HG02610 (cell line): ENCODE results near the gene RPS6KA2.
"Not testable (repeated sequence)": the region's sequence is repeated elsewhere in the genome, so short reads cannot be mapped to it uniquely, and the experiment has no call there.

Experiments used
- ATAC-seq: cut with Tn5 transposase; IDR thresholded peaks from one replicate; pipeline ENCODE4 v1.9.1; 2021; ENCODE audit warnings: mild to moderate bottlenecking, moderate library complexity; ENCODE audit not compliant: unreplicated experiment

The RPS6KA2 gene

GRCh38 chr6:166411271-166411670 is 215.8 kb downstream of the RPS6KA2 start:
- ATAC-seq = no peak

DNA sequence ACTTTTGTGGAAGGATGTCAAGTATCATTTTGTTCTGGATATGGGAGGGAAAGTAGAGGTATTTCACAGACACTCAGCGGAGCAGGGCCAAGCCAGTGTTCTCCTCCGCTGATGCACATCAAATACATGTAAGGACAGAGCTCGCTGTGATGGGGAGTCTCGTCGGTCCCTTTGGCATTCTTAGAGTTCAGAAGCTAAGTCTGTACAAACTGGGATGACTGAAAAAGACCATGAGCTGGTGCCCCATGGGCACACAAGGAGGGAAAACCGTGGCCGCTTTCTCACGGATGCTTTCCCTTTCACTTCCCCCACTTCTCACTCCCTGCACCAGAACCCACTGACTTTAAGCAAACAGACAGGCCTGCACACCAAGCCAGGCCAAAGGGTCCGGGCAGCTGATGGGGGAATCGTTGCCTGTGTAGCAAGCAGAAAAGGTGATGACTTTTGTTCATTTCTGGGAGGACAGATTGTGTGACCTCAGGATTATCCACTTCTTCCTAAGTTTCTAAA is 216.6 kb downstream of the RPS6KA2 start:
- no peak for ATAC-seq

DNA sequence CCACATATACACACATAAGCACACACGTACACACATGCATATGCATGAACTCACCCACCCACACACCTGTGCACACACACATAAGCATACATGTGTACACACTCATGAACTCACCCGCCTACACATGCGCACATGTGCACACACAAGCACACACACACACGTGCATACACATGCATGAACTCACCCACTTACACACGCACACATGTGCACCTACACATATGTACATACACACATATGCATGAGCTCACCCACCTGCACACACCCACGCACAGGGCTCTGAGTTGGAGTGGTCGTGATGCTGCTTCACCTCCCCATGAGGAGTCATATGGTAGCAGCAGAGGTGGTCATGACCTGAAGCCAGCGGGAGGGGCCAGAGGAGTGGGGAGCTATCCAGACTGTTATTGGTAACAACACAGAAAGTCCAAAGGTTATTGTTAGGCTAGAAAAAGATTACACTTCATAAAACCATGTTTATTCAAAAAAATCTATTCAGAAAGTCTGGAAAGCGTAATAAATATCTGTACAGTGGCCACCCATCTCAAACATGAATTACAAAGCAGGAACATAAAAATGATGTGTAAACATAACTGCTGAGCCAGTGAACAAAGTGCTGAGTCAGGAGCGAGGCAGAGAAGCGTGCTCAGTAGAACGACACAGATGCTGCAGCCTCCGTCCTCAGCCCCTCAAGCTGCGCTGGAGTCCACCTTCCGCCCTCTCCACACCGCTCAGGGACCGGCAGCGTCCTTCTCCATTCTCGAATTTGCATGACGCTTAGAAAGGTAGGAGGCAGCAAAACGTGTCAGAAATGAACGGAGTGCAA is 217.9 kb downstream of the RPS6KA2 start:
- no peak for ATAC-seq

GRCh38 chr6:166406197-166406596 is 220.9 kb downstream of the RPS6KA2 start:
- ATAC-seq = no peak

DNA sequence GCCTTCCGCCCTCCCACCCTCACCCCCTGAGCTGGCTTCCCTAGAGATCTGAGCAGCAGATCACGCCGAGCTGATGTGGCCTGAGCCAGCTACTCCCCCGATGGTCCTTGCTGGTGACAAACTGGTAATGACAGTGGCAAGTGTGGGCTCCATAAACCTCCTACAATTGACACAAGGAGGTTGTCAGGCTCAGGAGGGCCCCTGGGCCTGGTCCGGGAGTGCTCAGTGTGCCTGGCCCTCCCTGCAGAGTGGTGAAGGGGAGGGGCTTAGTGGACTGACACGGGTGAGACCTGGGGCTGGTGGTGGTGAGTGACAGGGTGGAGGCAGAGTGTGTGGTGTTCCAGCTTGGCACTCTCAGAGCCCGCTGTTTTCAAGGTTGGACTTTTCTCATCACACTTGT is 221.7 kb downstream of the RPS6KA2 start:
- no peak for ATAC-seq

- ATAC-seq = no peak
Measured at GRCh38 chr6:166402582-166403277, 224.3 kb downstream of the RPS6KA2 start.

DNA sequence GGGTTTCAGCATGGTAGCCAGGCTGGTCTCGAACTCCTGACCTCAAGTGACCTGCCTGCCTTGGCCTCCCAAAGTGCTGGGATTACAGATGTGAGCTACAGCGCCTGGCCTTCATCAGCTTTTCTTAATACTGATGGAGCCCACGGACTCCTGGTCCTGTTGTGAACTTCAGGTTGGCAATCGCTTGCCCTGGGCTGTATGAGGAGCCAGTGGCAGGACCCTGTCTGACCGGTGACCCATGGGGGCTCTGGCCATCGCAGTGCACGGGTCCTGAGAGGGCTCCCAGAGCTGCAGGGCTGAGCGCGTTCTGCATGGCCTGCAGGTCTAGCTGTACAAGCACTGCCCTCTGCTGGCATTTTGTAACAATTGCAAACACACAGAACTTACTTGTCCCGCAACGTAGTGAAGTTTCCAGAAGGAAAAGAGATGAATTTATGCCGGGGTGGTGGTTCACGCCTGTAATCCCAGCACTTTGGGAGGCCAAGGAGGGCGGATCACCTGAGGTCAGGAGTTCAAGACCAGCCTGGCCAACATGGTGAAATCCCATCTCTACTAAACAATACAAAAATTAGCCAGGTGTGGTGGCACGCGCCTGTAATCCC is 226.3 kb downstream of the RPS6KA2 start:
- ATAC-seq = peak; percentile 71

DNA sequence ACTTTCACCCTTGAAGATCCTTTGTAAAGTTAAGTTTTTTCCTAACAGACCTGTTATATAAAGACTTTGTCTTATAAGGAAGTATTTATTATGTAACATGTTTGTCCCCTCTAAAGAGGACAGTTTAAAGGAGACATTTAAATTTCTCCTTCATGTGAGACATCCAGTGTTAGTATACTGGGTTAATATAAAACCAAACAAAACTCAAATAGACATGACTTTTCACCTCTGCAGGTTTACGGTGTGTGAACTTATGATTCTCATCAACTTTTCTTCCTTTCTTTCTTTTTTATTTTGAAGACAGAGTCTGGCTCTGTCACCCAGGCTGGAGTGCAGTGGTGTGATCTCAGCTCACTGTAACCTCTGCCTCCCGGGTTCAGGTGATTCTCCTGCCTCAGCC is 226.9 kb downstream of the RPS6KA2 start:
- ATAC-seq = no peak

DNA sequence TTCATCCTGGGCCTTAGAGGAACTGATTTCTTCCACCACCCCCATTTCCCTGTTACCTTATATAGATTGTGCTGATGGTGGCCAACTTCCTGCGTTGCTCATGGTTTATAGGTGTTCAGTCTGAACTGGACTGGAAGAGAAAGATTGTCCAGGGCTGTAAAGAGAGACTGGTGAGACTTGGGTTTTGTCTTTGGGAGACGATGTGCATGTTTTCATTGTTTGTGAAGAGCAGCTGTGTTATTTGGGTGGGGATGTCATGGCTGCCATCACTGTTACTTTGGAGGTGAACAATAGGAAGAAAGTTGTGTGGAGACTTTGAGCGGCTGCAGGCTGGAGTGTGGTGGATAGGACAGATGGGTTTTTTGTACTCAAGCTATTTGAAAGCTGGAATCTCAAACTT is 228.7 kb downstream of the RPS6KA2 start:
- ATAC-seq = no peak

DNA sequence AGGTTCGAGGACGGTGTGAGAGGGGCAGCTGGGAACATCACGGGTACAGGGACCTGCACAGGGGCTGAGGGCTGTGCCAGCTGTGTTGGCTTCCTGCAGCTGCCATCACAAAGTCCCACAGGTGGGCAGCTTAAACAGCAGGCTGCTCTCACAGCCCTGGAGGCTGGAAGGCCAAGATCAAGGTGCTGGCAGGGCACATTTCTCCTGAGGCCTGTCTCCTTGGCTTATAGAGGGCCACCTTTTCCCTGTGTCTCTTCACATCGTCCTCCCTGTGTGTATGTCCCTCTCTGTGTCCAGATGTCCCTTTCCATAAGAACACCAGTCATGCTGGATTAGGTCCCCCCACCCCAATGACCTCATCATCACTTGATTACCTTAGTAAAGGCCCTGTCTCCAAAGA is 229.2 kb downstream of the RPS6KA2 start:
- no peak for ATAC-seq

GRCh38 chr6:166395778-166396177 is 231.3 kb downstream of the RPS6KA2 start:
- no peak for ATAC-seq

- ATAC-seq = no peak
Measured at GRCh38 chr6:166395351-166395750, 231.7 kb downstream of the RPS6KA2 start.

DNA sequence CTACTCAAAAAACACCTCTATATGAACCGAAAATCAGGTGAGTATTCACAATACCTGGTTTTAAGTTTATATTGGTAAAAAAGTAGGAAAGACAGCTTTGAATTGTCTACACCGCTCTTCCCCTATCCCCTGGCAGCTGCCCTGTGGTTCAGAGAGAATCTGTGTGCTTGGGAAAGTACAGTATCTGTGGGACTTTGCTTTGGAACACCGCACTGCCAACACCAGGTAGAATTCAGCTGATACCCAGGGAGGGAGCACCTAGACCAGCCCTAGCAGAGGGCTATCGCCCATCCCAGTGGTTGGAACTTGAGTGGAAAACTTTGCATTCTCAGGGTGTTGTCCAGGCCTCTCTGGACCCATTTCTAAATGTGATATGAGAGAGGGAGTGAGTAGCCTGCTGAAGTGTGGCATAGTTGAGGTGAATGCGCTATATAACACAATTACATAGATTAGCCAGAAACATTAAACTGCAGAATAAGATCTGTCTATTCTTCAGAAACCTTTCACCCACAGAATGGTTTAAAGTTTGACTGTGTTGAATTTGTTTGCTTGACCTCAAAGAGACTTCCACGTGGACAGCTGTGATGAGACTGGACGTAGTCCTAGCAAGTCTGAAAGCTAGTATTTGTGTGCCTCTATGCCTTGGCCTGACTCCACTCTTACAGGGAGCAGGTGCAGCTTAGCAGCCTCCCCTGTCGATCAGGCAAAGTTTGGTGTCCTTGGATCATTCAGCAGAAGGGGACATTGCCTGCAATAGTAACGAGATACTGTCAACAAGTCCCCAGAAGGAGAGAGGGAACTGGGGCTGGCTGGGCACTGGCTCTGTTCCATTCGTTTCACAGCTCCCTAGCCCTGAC is 232.8 kb downstream of the RPS6KA2 start:
- no peak for ATAC-seq

GRCh38 chr6:166393535-166393823 is 233.6 kb downstream of the RPS6KA2 start:
- ATAC-seq = no peak

DNA sequence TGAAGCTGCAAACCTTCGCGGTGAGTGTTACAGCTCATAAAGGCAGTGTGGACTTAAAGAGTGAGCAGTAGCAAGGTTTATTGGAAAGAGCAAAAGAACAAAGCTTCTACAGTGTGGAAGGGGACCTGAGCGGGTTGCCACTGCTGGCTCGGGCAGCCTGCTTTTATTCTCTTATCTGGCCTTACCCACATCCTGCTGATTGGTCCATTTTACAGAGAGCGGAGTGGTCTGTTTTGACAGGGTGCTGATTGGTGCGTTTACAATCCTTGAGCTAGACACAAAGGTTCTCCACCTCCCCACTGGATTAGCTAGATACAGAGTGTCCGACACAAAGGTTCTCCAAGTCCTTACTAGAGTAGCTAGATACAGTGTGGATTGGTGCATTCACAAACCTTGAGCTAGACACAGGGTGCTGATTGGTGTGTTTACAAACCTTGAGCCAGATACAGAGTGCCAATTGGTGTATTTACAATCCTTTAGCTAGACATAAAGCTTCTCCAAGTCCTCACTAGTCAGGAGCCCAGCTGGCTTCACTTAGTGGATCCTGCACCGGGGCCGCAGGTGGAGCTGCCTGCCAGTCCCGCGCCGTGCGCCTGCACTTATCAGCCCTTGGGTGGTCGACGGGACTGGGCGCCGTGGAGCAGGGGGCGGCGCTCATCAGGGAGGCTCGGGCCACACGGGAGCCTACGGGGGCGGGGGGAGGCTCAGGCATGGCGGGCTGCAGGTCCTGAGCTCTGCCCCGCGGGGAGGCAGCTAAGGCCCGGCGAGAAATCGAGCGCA is 234.1 kb downstream of the RPS6KA2 start:
- not testable (repeated sequence) for ATAC-seq

DNA sequence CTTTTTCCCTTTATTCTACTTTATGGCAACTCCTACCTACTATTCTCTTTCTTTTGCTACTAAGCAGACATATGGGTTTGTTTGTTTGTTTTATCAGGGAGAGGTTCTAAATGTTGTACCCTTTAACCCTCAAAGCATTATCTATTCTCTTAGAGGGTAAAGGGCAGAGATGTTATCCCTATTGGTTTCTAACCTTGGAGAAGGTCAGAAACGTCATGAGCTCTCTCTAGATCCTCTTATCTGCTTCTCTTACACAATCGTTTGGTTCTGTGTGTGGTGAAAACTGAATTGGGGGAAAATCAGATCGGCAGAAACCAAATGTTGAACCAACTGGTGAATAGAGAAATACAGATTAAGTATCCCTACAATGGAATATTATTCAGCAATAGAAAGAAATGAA is 237.9 kb downstream of the RPS6KA2 start:
- ATAC-seq = no peak

- no peak for ATAC-seq
Measured at GRCh38 chr6:166388290-166389004, 238.6 kb downstream of the RPS6KA2 start.

DNA sequence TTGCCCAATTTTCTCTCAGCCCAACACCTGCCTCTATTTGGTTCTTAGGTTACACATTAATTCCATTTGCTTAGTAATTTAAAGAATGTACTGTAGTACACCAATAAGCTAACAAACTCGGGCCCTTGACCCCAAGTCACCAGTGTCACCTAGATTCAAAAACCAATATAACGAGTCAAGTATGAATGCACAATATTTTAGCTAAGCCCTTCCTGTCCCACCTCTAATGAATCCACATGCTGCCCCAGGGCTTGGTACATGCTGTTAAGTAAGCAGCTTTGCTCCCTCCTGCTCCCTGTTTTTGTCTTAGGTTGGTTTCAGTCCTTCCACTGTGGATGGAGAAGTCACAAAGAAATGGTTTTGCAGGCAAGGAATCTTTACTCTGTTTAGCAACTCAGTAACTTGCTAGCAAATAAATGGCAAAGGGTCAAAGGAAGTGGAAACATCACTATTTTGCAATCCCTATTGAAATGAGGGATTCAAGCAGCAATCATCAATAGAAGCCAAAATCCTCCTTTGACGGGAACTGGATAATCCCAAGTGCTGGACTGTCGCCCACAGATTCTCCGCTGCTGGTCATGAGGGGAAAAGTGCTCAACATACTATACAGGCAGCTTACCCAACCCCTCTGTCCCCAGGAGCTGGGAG is 239.3 kb downstream of the RPS6KA2 start:
- no peak for ATAC-seq

DNA sequence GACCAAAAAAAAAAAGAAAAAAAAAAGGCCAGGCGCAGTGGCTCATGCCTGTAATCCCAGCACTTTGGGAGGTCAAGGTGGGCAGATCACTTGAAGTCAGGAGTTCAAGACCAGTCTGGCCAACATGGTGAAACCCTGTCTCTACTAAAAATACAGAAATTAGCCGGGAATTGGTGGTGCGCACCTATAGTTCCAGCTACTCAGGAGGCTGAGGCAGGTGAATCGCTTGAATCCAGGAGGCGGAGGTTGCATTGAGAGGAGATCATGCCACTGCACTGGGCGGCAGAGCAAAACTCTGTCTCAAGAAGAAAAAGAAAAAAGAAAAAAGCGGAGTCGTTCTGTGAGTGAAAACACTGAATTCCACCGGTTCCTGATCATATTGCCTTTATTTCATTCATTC is 240.0 kb downstream of the RPS6KA2 start:
- not testable (repeated sequence) for ATAC-seq
